Ishikawa (cell line): ENCODE measurements around the gene PLEKHS1.

Experiments
- NFIC ChIP-seq: IDR thresholded peaks from 2 replicates; pipeline ENCODE4 v1.6.1; 2012
- RAD21 ChIP-seq: IDR thresholded peaks from 2 replicates; pipeline ENCODE4 v1.6.1; 2012; ENCODE audit warnings: low read depth
- TAF1 ChIP-seq: IDR thresholded peaks from 2 replicates; pipeline ENCODE4 v1.6.1; 2012; ENCODE audit warnings: low read depth, mild to moderate bottlenecking
- YY1 ChIP-seq: IDR thresholded peaks from 2 replicates; pipeline ENCODE4 v1.6.1; 2012; ENCODE audit warnings: low read depth
- ZBTB7A ChIP-seq: IDR thresholded peaks from 2 replicates; pipeline ENCODE4 v1.6.1; 2012; ENCODE audit warnings: low read depth
- TF ChIP-seq, protein P1 (sequence below): IDR thresholded peaks from 2 replicates; pipeline ENCODE4 v1.6.1; 2012
- TF ChIP-seq, protein P2 (sequence below): IDR thresholded peaks from 2 replicates; pipeline ENCODE4 v1.6.1; 2012; ENCODE audit warnings: low read depth, mild to moderate bottlenecking

DNA sequence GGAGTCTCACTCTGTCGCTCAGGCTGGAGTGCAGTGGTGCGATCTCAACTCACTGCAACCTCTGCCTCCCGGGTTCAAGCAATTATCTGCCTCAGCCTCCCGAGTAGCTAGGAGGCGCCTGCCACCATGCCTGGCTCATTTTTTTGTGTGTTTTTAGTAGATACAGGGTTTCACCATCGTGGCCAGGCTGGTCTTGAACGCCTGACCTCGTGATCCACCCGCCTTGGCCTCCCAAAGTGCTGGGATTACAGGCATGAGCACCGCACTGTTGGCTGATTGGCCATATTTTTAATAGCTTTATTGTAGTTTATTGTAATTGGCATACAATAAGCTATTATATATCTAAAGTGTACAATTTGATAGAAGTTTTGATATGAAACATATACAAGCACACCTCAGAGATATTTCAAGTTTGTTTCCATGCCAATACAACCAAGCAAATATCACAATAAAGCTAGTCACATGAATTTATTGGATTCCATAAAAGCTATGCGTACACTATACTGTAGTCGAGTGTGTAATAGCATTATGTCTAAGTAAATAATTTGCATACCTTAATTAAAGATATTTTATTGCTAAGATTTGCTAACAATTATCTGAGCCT lies 5.6 kb downstream of the PLEKHS1 start:
- TF ChIP-seq YY1 (no peak), RAD21 (no peak), ZBTB7A (no peak), TAF1 (no peak), NFIC (no peak)
- TF ChIP-seq, protein P1, sequence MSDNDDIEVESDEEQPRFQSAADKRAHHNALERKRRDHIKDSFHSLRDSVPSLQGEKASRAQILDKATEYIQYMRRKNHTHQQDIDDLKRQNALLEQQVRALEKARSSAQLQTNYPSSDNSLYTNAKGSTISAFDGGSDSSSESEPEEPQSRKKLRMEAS = no peak
- TF ChIP-seq, protein P2, sequence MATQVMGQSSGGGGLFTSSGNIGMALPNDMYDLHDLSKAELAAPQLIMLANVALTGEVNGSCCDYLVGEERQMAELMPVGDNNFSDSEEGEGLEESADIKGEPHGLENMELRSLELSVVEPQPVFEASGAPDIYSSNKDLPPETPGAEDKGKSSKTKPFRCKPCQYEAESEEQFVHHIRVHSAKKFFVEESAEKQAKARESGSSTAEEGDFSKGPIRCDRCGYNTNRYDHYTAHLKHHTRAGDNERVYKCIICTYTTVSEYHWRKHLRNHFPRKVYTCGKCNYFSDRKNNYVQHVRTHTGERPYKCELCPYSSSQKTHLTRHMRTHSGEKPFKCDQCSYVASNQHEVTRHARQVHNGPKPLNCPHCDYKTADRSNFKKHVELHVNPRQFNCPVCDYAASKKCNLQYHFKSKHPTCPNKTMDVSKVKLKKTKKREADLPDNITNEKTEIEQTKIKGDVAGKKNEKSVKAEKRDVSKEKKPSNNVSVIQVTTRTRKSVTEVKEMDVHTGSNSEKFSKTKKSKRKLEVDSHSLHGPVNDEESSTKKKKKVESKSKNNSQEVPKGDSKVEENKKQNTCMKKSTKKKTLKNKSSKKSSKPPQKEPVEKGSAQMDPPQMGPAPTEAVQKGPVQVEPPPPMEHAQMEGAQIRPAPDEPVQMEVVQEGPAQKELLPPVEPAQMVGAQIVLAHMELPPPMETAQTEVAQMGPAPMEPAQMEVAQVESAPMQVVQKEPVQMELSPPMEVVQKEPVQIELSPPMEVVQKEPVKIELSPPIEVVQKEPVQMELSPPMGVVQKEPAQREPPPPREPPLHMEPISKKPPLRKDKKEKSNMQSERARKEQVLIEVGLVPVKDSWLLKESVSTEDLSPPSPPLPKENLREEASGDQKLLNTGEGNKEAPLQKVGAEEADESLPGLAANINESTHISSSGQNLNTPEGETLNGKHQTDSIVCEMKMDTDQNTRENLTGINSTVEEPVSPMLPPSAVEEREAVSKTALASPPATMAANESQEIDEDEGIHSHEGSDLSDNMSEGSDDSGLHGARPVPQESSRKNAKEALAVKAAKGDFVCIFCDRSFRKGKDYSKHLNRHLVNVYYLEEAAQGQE = no peak
